Posterior cingulate gyrus (tissue), 11 donors: ENCODE results near the gene YJEFN3.

Source experiments
- DNase-seq, 10 donors: peaks; one replicate each; pipeline versions ENCODE4 v3.0.0 to v3.0.0-alpha.2; 2020 to 2021; ENCODE audit warnings: mixed read lengths in 3 of 10
- intact Hi-C: fragments of 100-400 bp; cut with DNase I; formaldehyde crosslinking; loops from one replicate; pipeline ENCODE4 v1.15.1; 2023

YJEFN3 gene

GRCh38 chr19:19528721-19529490, at the start of gene YJEFN3:
TSS of gene YJEFN3 (plus strand) at chr19:19528911. CDS start at chr19:19528933, 22 bp downstream.
- peak; percentile 46 to 98 (median 84) for DNase-seq
- intact Hi-C loops: no loop called here

GRCh38 chr19:19480688-19481087, 48.0 kb upstream of the YJEFN3 start:
- intact Hi-C loops: no loop called here
- DNase-seq: peak in 1 of 10 donors; percentile 32

GRCh38 chr19:19482809-19483596, 45.7 kb upstream of the YJEFN3 start:
- intact Hi-C loops: no loop called here
- peak in 1 of 10 donors; percentile 74 for DNase-seq

- DNase-seq: peak in 1 of 10 donors; percentile 62
- intact Hi-C loops: no loop called here
These were observed 43.3 kb upstream of the YJEFN3 start for GRCh38 chr19:19485161-19485997.

GRCh38 chr19:19485998-19486290, 42.8 kb upstream of the YJEFN3 start:
- intact Hi-C loops: no loop called here
- DNase-seq: no peak

- peak in 1 of 10 donors; percentile 73 for DNase-seq
- intact Hi-C loops: no loop called here
These were observed 42.2 kb upstream of the YJEFN3 start for GRCh38 chr19:19486343-19487076.

GRCh38 chr19:19487077-19487949, 41.4 kb upstream of the YJEFN3 start:
- intact Hi-C loops: no loop called here
- peak in 1 of 10 donors; percentile 67 for DNase-seq

- intact Hi-C loops: no loop called here
- DNase-seq: peak in 1 of 10 donors; percentile 80
These were observed 40.5 kb upstream of the YJEFN3 start for GRCh38 chr19:19487950-19488874.

- intact Hi-C loops: no loop called here
These were observed 39.6 kb upstream of the YJEFN3 start for GRCh38 chr19:19488875-19489690.

GRCh38 chr19:19489804-19490204, 38.9 kb upstream of the YJEFN3 start:
- intact Hi-C loops: loop anchor here (1.0 kb wide), 1 partner anchor 123 kb away; no protein-coding TSS in a partner anchor
- peak in 1 of 10 donors; percentile 75 for DNase-seq

More at GRCh38 chr19:19488875-19489690, 39.6 kb upstream of the YJEFN3 start:
- DNase-seq: peak in 8 of 10 donors; percentile 42 to 90 (median 66)

- intact Hi-C loops: loop anchor here (1.0 kb wide), 1 partner anchor 123 kb away; no protein-coding TSS in a partner anchor
- peak; percentile 39 to 95 (median 80) for DNase-seq
These were observed 38.3 kb upstream of the YJEFN3 start for GRCh38 chr19:19490214-19490968.

GRCh38 chr19:19491321-19492025, 37.2 kb upstream of the YJEFN3 start:
- intact Hi-C loops: no loop called here

GRCh38 chr19:19492026-19492610, 36.6 kb upstream of the YJEFN3 start:
- intact Hi-C loops: no loop called here
- peak in 1 of 10 donors; percentile 69 for DNase-seq

More at GRCh38 chr19:19491321-19492025, 37.2 kb upstream of the YJEFN3 start:
- DNase-seq: peak in 1 of 10 donors; percentile 67

GRCh38 chr19:19493841-19494546, 34.7 kb upstream of the YJEFN3 start:
- intact Hi-C loops: no loop called here
- no peak for DNase-seq
